ENCODE measurements around the gene SLC26A1.

Gene SLC26A1

GRCh38 chr4:951594-952468 lies 41.4 kb downstream of the SLC26A1 start:
- Histone ChIP-seq H3K14ac (ENCODE audit: low read length in 2 of 2) (no peak overlapping the region), H2AK5ac (ENCODE audit: low read length, severe bottlenecking) (no peak overlapping the region), H3K18ac (ENCODE audit: low read depth in 1 of 2, low read length in 2 of 2) (no peak overlapping the region), H4K91ac (ENCODE audit: low read length) (no peak overlapping the region), H3K27ac (ENCODE audit: low read length, poor library complexity, severe bottlenecking) (no peak overlapping the region), H2BK5ac (ENCODE audit: low read depth, low read length, poor library complexity, severe bottlenecking) (no peak overlapping the region), H3K36me3 (ENCODE audit: control insufficient read depth in 1 of 2, insufficient read depth in 2 of 2, low read depth in 1 of 2, low read length in 2 of 2) (peaks cover 18 to 53% of the 10 kb centered on the region in 2 experiments), H3K27me3 (ENCODE audit: control insufficient read depth in 1 of 2, insufficient read depth in 1 of 2, low read length in 2 of 2) (no peaks in the 10 kb centered on the region), H2BK120ac (ENCODE audit: low read depth, low read length) (no peak overlapping the region), H2AFZ (ENCODE audit: low read depth, low read length) (no peak overlapping the region), H3K4me3 (ENCODE audit: insufficient read depth in 1 of 2, low read depth in 1 of 2, low read length in 2 of 2) (no peak overlapping the region), H3K9ac (ENCODE audit: low read length) (no peak overlapping the region), H4K8ac (ENCODE audit: low read length) (no peak overlapping the region), H2BK12ac (ENCODE audit: low read length in 2 of 2) (no peak overlapping the region), H3K9me3 (ENCODE audit: control insufficient read depth, low read length) (no peaks in the 10 kb centered on the region), H3K23ac (ENCODE audit: low read length in 2 of 2) (no peak overlapping the region), H2BK15ac (ENCODE audit: low read depth, poor library complexity, severe bottlenecking) (no peak overlapping the region), H3K79me1 (replicated peaks; ENCODE audit: low read length, poor library complexity, severe bottlenecking) (peaks cover 14% of the 10 kb centered on the region), H3K4me1 (ENCODE audit: control insufficient read depth, insufficient read depth, low read depth, low read length) (peaks cover 7% of the 10 kb centered on the region), H3K4ac (ENCODE audit: low read depth in 1 of 2, low read length in 2 of 2) (no peak overlapping the region), H3K4me2 (ENCODE audit: low read length, poor library complexity, severe bottlenecking) (no peak overlapping the region)
- no peak for DNase-seq
- WGBS, result 94% methylated on average over 23 of the region's 23 CpGs

- Histone ChIP-seq H2BK120ac (ENCODE audit: low read depth, low read length) (no peak overlapping the region), H3K4me1 (ENCODE audit: control insufficient read depth, insufficient read depth, low read depth, low read length) (peaks cover 8% of the 10 kb centered on the region), H4K8ac (ENCODE audit: low read length) (no peak overlapping the region), H3K18ac (ENCODE audit: low read depth in 1 of 2, low read length in 2 of 2) (no peak overlapping the region), H3K4ac (ENCODE audit: low read depth in 1 of 2, low read length in 2 of 2) (no peak overlapping the region), H3K23ac (ENCODE audit: low read length in 2 of 2) (no peak overlapping the region), H3K9me3 (ENCODE audit: control insufficient read depth, low read length) (no peaks in the 10 kb centered on the region), H3K27ac (ENCODE audit: low read length, poor library complexity, severe bottlenecking) (no peak overlapping the region), H2AFZ (ENCODE audit: low read depth, low read length) (no peak overlapping the region), H3K9ac (ENCODE audit: low read length) (no peak overlapping the region), H2AK5ac (ENCODE audit: low read length, severe bottlenecking) (no peak overlapping the region), H2BK5ac (ENCODE audit: low read depth, low read length, poor library complexity, severe bottlenecking) (no peak overlapping the region), H2BK15ac (ENCODE audit: low read depth, poor library complexity, severe bottlenecking) (no peak overlapping the region), H3K14ac (ENCODE audit: low read length in 2 of 2) (no peak overlapping the region), H3K27me3 (ENCODE audit: control insufficient read depth in 1 of 2, insufficient read depth in 1 of 2, low read length in 2 of 2) (no peaks in the 10 kb centered on the region), H2BK12ac (ENCODE audit: low read length in 2 of 2) (no peak overlapping the region), H3K79me1 (replicated peaks; ENCODE audit: low read length, poor library complexity, severe bottlenecking) (peaks cover 20% of the 10 kb centered on the region), H3K36me3 (ENCODE audit: control insufficient read depth in 1 of 2, insufficient read depth in 2 of 2, low read depth in 1 of 2, low read length in 2 of 2) (peaks cover 18 to 54% of the 10 kb centered on the region in 2 experiments), H4K91ac (ENCODE audit: low read length) (no peak overlapping the region), H3K4me3 (ENCODE audit: insufficient read depth in 1 of 2, low read depth in 1 of 2, low read length in 2 of 2) (no peak overlapping the region), H3K4me2 (ENCODE audit: low read length, poor library complexity, severe bottlenecking) (no peak overlapping the region)
- WGBS, result 54% methylated on average over 3 of the region's 7 CpGs
- no peak for DNase-seq
Observed at GRCh38 chr4:951186-951585, 42.0 kb downstream of the SLC26A1 start.

GRCh38 chr4:950136-951020 lies 42.8 kb downstream of the SLC26A1 start:
- Histone ChIP-seq H3K18ac (ENCODE audit: low read depth in 1 of 2, low read length in 2 of 2) (no peak overlapping the region), H3K4ac (ENCODE audit: low read depth in 1 of 2, low read length in 2 of 2) (no peak overlapping the region), H3K4me3 (ENCODE audit: insufficient read depth in 1 of 2, low read depth in 1 of 2, low read length in 2 of 2) (no peak overlapping the region), H2BK120ac (ENCODE audit: low read depth, low read length) (no peak overlapping the region), H3K4me1 (ENCODE audit: control insufficient read depth, insufficient read depth, low read depth, low read length) (peaks cover 16% of the 10 kb centered on the region), H3K14ac (ENCODE audit: low read length in 2 of 2) (no peak overlapping the region), H2AFZ (ENCODE audit: low read depth, low read length) (no peak overlapping the region), H3K27me3 (ENCODE audit: control insufficient read depth in 1 of 2, insufficient read depth in 1 of 2, low read length in 2 of 2) (peaks cover 0 to 4% of the 10 kb centered on the region in 2 experiments), H4K8ac (ENCODE audit: low read length) (no peak overlapping the region), H2BK15ac (ENCODE audit: low read depth, poor library complexity, severe bottlenecking) (no peak overlapping the region), H3K4me2 (ENCODE audit: low read length, poor library complexity, severe bottlenecking) (no peak overlapping the region), H3K9ac (ENCODE audit: low read length) (no peak overlapping the region), H3K23ac (ENCODE audit: low read length in 2 of 2) (no peak overlapping the region), H2BK12ac (ENCODE audit: low read length in 2 of 2) (no peak overlapping the region), H3K9me3 (ENCODE audit: control insufficient read depth, low read length) (no peaks in the 10 kb centered on the region), H2BK5ac (ENCODE audit: low read depth, low read length, poor library complexity, severe bottlenecking) (no peak overlapping the region), H2AK5ac (ENCODE audit: low read length, severe bottlenecking) (no peak overlapping the region), H3K79me1 (replicated peaks; ENCODE audit: low read length, poor library complexity, severe bottlenecking) (peaks cover 26% of the 10 kb centered on the region), H4K91ac (ENCODE audit: low read length) (no peak overlapping the region), H3K36me3 (ENCODE audit: control insufficient read depth in 1 of 2, insufficient read depth in 2 of 2, low read depth in 1 of 2, low read length in 2 of 2) (peaks cover 14 to 46% of the 10 kb centered on the region in 2 experiments), H3K27ac (ENCODE audit: low read length, poor library complexity, severe bottlenecking) (no peak overlapping the region)
- 93% methylated on average over 30 of the region's 30 CpGs for WGBS
- no peak for DNase-seq

- no peak overlapping the region for H3K27ac ChIP-seq (ENCODE audit: low read length, poor library complexity, severe bottlenecking)
- no peak overlapping the region for H4K91ac ChIP-seq (ENCODE audit: low read length)
- no peak overlapping the region for H2BK15ac ChIP-seq (ENCODE audit: low read depth, poor library complexity, severe bottlenecking)
- H3K4me1 ChIP-seq (ENCODE audit: control insufficient read depth, insufficient read depth, low read depth, low read length), result peaks cover 22% of the 10 kb centered on the region
- peaks cover 0 to 4% of the 10 kb centered on the region in 2 experiments for H3K27me3 ChIP-seq (ENCODE audit: control insufficient read depth in 1 of 2, insufficient read depth in 1 of 2, low read length in 2 of 2)
- H3K4ac ChIP-seq (ENCODE audit: low read depth in 1 of 2, low read length in 2 of 2), result no peak overlapping the region
- no peak overlapping the region for H2AK5ac ChIP-seq (ENCODE audit: low read length, severe bottlenecking)
- H3K4me2 ChIP-seq (ENCODE audit: low read length, poor library complexity, severe bottlenecking), result no peak overlapping the region
- peaks cover 12 to 41% of the 10 kb centered on the region in 2 experiments for H3K36me3 ChIP-seq (ENCODE audit: control insufficient read depth in 1 of 2, insufficient read depth in 2 of 2, low read depth in 1 of 2, low read length in 2 of 2)
- H3K9ac ChIP-seq (ENCODE audit: low read length), result no peak overlapping the region
- no peak overlapping the region for H2AFZ ChIP-seq (ENCODE audit: low read depth, low read length)
- no peak overlapping the region for H3K18ac ChIP-seq (ENCODE audit: low read depth in 1 of 2, low read length in 2 of 2)
- no peak for DNase-seq
- H3K14ac ChIP-seq (ENCODE audit: low read length in 2 of 2), result no peak overlapping the region
- peaks cover 26% of the 10 kb centered on the region for H3K79me1 ChIP-seq (replicated peaks; ENCODE audit: low read length, poor library complexity, severe bottlenecking)
- H3K23ac ChIP-seq (ENCODE audit: low read length in 2 of 2), result no peak overlapping the region
- H3K9me3 ChIP-seq (ENCODE audit: control insufficient read depth, low read length), result no peaks in the 10 kb centered on the region
- H3K4me3 ChIP-seq (ENCODE audit: insufficient read depth in 1 of 2, low read depth in 1 of 2, low read length in 2 of 2), result no peak overlapping the region
- H2BK120ac ChIP-seq (ENCODE audit: low read depth, low read length), result no peak overlapping the region
- no peak overlapping the region for H4K8ac ChIP-seq (ENCODE audit: low read length)
- no peak overlapping the region for H2BK5ac ChIP-seq (ENCODE audit: low read depth, low read length, poor library complexity, severe bottlenecking)
- 95% methylated on average over 18 of the region's 20 CpGs for WGBS
- no peak overlapping the region for H2BK12ac ChIP-seq (ENCODE audit: low read length in 2 of 2)
Observed at GRCh38 chr4:949656-950055, 43.5 kb downstream of the SLC26A1 start.

All from mesenchymal stem cell (in vitro differentiated cells and primary cell).